NOMO-1 treated with DMSO at 0.1 percent for 48 hours (cell line): ENCODE results near the gene LDHAL6A.
A peak's percentile ranks its signal among the peaks of the same experiment; 100 is the strongest.

Source experiments
- DNase-seq: peaks from one replicate; lab custom pipeline; 2025; ENCODE audit not compliant: unreplicated experiment; lab: John Stamatoyannopoulos, UW

Gene LDHAL6A

GRCh38 chr11:18490319-18490718 lies 34.7 kb downstream of the LDHAL6A start:
- no peak for DNase-seq

GRCh38 chr11:18490736-18491485 lies 35.3 kb downstream of the LDHAL6A start:
- DNase-seq: no peak

- DNase-seq: no peak
Observed at GRCh38 chr11:18491924-18492323, 36.3 kb downstream of the LDHAL6A start.

GRCh38 chr11:18492888-18493287 lies 37.2 kb downstream of the LDHAL6A start:
- no peak for DNase-seq

- DNase-seq: no peak
Observed at GRCh38 chr11:18493310-18493709, 37.7 kb downstream of the LDHAL6A start.

- DNase-seq: peak; percentile 32
Observed at GRCh38 chr11:18495271-18495670, 39.6 kb downstream of the LDHAL6A start.

- DNase-seq: no peak
Observed at GRCh38 chr11:18495703-18496102, 40.0 kb downstream of the LDHAL6A start.

GRCh38 chr11:18498039-18498438 lies 42.4 kb downstream of the LDHAL6A start:
- no peak for DNase-seq

GRCh38 chr11:18501629-18502028 lies 46.0 kb downstream of the LDHAL6A start:
- no peak for DNase-seq

GRCh38 chr11:18502352-18502751 lies 46.7 kb downstream of the LDHAL6A start:
- no peak for DNase-seq

- DNase-seq: no peak
Observed at GRCh38 chr11:18521122-18521521, 65.5 kb downstream of the LDHAL6A start.

GRCh38 chr11:18522388-18522787 lies 66.7 kb downstream of the LDHAL6A start:
- no peak for DNase-seq

GRCh38 chr11:18523084-18523483 lies 67.4 kb downstream of the LDHAL6A start:
- no peak for DNase-seq

GRCh38 chr11:18524248-18524647 lies 68.6 kb downstream of the LDHAL6A start:
- DNase-seq: no peak

- peak; percentile 16 for DNase-seq
Observed at GRCh38 chr11:18526130-18526520, 70.5 kb downstream of the LDHAL6A start.

GRCh38 chr11:18526521-18527296 lies 71.1 kb downstream of the LDHAL6A start, which contains the start of gene TSG101:
TSS of gene TSG101 (minus strand) at chr11:18526942. CDS start at chr11:18526816, 126 bp downstream.
- DNase-seq: peak; percentile 92

- peak; percentile 74 for DNase-seq
Observed at GRCh38 chr11:18527512-18527911, 71.9 kb downstream of the LDHAL6A start.
